Measurements from ENCODE around the gene ACRBP. TPM values are rescaled to one million over a fixed set of nuclear protein-coding genes. Genes with fewer than 3 reads are reported as not detected.

The ACRBP gene
- total RNA-seq, 1 experiment from 2014 or later: 2.9 TPM

DNA sequence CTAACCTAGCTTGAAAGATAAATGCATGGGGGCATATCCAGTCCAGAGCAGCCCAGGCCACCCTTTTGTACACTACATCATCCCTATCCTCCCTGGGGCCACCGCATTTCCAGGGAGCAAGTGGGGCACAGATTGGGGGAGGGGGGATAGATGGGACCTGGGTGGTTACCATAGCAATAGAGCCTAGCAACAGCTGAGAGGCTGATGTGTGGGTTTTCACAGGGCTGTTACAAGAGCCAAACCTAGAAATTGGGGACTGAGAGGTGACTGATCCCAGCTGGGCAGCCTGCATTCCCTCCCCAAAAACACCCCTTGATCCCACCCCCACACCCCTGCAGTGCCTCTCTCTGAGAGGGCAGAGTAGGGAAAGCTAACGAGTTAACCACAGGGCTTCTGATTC is 45.7 kb upstream of the ACRBP start:
- CTCF ChIA-PET: no interaction called here
- peaks cover 23% of the 10 kb centered on the region for H3K36me3 Mint-ChIP-seq (ENCODE audit: insufficient read depth, unreplicated experiment)
- no peaks in the 10 kb centered on the region for H3K9me3 Mint-ChIP-seq (ENCODE audit: low read depth, unreplicated experiment)
- no peak overlapping the region for H3K27ac Mint-ChIP-seq (ENCODE audit: unreplicated experiment)
- no peak for DNase-seq
- peaks cover 53% of the 10 kb centered on the region for H3K27me3 Mint-ChIP-seq (ENCODE audit: unreplicated experiment)
- no TSS peak for BruUV-seq (replicated peaks)
- TF ChIP-seq, protein P1, sequence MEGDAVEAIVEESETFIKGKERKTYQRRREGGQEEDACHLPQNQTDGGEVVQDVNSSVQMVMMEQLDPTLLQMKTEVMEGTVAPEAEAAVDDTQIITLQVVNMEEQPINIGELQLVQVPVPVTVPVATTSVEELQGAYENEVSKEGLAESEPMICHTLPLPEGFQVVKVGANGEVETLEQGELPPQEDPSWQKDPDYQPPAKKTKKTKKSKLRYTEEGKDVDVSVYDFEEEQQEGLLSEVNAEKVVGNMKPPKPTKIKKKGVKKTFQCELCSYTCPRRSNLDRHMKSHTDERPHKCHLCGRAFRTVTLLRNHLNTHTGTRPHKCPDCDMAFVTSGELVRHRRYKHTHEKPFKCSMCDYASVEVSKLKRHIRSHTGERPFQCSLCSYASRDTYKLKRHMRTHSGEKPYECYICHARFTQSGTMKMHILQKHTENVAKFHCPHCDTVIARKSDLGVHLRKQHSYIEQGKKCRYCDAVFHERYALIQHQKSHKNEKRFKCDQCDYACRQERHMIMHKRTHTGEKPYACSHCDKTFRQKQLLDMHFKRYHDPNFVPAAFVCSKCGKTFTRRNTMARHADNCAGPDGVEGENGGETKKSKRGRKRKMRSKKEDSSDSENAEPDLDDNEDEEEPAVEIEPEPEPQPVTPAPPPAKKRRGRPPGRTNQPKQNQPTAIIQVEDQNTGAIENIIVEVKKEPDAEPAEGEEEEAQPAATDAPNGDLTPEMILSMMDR (IDR thresholded peaks at IDR 0.05; ENCODE audit: unreplicated experiment): no peak
- H3K4me1 Mint-ChIP-seq (ENCODE audit: low read depth, unreplicated experiment): peaks cover 6% of the 10 kb centered on the region
- intact Hi-C loops (cut with micrococcal nuclease; ENCODE audit: unreplicated experiment): no loop called here
- H3K4me3 Mint-ChIP-seq (ENCODE audit: low read depth, unreplicated experiment): no peak overlapping the region

DNA sequence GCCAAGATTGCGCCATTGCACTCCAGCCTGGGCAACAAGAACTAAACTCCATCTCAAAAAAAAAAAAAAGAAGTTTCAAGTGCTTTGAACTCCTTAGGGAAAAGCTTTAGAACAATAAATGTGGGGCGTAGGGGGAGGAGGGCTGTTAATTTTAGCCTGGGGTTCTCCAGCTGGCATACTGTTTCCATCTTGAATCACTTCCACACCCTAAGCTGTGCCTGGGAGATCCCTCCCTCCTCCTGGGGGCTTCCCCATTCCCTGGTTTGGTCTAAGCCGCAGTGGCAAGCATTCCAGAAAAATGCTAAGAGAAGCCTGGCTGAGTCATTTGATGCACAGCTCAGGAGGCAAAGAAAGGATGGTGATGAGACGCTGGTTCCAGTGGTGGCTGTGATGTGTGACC is 44.2 kb upstream of the ACRBP start:
- peaks cover 20% of the 10 kb centered on the region for H3K4me1 Mint-ChIP-seq (ENCODE audit: low read depth, unreplicated experiment)
- CTCF ChIA-PET: no interaction called here
- H3K27me3 Mint-ChIP-seq (ENCODE audit: unreplicated experiment): peaks cover 39% of the 10 kb centered on the region
- no peak overlapping the region for H3K27ac Mint-ChIP-seq (ENCODE audit: unreplicated experiment)
- TF ChIP-seq, protein P1 (IDR thresholded peaks at IDR 0.05; ENCODE audit: unreplicated experiment): no peak
- peaks cover 35% of the 10 kb centered on the region for H3K36me3 Mint-ChIP-seq (ENCODE audit: insufficient read depth, unreplicated experiment)
- no peak for DNase-seq
- BruUV-seq (replicated peaks): no TSS peak
- intact Hi-C loops (cut with micrococcal nuclease; ENCODE audit: unreplicated experiment): no loop called here
- no peak overlapping the region for H3K4me3 Mint-ChIP-seq (ENCODE audit: low read depth, unreplicated experiment)
- no peaks in the 10 kb centered on the region for H3K9me3 Mint-ChIP-seq (ENCODE audit: low read depth, unreplicated experiment)

DNA sequence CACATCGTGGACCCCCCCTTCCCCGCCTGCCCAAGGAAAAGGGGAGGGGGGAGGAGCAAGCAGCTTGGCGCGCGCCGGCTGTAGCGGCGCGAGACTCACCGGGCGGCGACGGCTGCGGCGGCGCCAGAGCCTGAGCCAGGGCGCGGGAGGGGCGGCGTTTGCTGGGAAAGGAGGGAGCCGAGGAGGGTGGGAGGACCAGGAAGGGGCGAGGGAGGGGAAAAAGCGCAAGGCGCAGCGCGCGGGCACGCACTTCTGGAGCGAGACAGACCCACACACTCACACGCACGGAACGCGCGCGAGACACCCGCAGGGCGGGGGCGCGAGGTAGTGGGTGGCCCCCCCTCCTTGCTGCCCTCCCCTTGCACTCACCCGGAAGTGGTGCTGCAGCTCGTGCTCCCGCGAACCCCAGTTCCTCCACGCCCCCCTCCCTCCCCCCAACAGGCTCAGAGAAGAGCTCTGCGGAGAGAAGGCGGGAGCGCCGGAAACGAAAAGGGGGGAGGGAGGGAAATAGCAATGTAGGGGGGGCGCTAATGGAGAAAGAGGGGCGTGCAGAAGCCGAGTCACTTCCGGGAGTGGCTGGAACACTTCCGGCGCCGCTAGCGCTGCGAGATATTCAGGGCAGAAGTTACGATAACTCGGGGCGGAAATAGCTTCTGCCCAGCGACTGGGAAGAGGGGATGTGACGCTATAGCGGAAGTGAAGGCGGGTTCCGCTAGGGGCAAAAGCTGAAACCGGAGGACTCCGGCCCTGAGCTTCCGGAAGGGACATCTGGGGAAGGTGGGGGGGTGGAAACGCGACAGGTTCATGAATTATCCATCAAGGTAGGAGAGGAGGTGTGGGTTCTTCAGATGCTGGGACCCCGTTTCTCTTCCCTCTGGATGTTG is 42.0 kb upstream of the ACRBP start, which contains the start of gene ZNF384:
ZNF384 (minus strand) TSS at position 377 of the 884 bp plus-strand sequence. CDS start 9,855 bp downstream, outside the sequence.
- BruUV-seq (replicated peaks): no TSS peak
- H3K27me3 Mint-ChIP-seq (ENCODE audit: unreplicated experiment): peaks cover 16% of the 10 kb centered on the region
- no peaks in the 10 kb centered on the region for H3K9me3 Mint-ChIP-seq (ENCODE audit: low read depth, unreplicated experiment)
- peaks cover 38% of the 10 kb centered on the region for H3K36me3 Mint-ChIP-seq (ENCODE audit: insufficient read depth, unreplicated experiment)
- H3K4me1 Mint-ChIP-seq (ENCODE audit: low read depth, unreplicated experiment): peaks cover 25% of the 10 kb centered on the region
- TF ChIP-seq, protein P1 (IDR thresholded peaks at IDR 0.05; ENCODE audit: unreplicated experiment): no peak
- intact Hi-C loops (cut with micrococcal nuclease; ENCODE audit: unreplicated experiment): no loop called here
- peak within 1 kb of the TSS; percentile 76 for H3K27ac Mint-ChIP-seq (ENCODE audit: unreplicated experiment)
- peak within 1 kb of the TSS; percentile 71 for H3K4me3 Mint-ChIP-seq (ENCODE audit: low read depth, unreplicated experiment)
- CTCF ChIA-PET: interaction anchor here (0.6 to 1.4 kb wide), 15 partner anchors 9 to 525 kb away, joined by 3 to 14 read pairs (median 4); partner anchors contain the start of genes COPS7A and NOP2
- peak; percentile 93 for DNase-seq

DNA sequence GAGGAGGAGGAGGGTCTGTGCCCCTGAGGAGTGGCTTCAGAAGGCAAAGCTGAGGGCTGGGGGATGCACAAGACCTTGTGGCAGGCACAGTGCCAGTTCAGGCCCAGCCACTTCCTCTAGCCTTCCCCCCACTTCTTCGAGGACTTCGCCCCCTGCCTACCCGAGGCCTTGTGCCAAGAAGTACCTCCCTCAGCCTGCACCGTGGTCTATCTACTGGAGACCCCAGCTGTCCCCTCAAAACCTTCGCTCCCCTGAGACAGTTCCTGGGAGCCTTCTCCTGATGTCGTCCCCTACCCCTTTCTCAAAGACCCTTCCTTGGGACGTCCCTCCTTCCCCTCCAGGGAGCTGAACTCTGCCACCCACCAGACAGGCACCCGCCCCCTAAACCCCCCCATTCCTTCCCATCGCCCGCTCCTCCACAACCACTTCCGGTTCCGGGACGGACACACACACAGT is 41.3 kb upstream of the ACRBP start:
- Mint-ChIP-seq H3K4me3 (ENCODE audit: low read depth, unreplicated experiment) (peak overlapping the region; percentile 71), H3K4me1 (ENCODE audit: low read depth, unreplicated experiment) (peaks cover 25% of the 10 kb centered on the region), H3K9me3 (ENCODE audit: low read depth, unreplicated experiment) (no peaks in the 10 kb centered on the region), H3K27me3 (ENCODE audit: unreplicated experiment) (peaks cover 10% of the 10 kb centered on the region), H3K36me3 (ENCODE audit: insufficient read depth, unreplicated experiment) (peaks cover 41% of the 10 kb centered on the region), H3K27ac (ENCODE audit: unreplicated experiment) (peak overlapping the region; percentile 76)
- no TSS peak for BruUV-seq (replicated peaks)
- peak; percentile 30 for DNase-seq
- intact Hi-C loops (cut with micrococcal nuclease; ENCODE audit: unreplicated experiment): no loop called here
- CTCF ChIA-PET: interaction anchor here (0.6 to 1.4 kb wide), 8 partner anchors 10 to 314 kb away, joined by 3 to 14 read pairs (median 4); partner anchors contain the start of genes COPS7A and NOP2
- TF ChIP-seq, protein P1 (IDR thresholded peaks at IDR 0.05; ENCODE audit: unreplicated experiment): no peak
